Stimulated activated CD4-positive, alpha-beta T cell treated with anti-CD3 and anti-CD28 coated beads, Interleukin-15, amount 100 ng/mL, for 24 hours (primary cell): ENCODE results near the gene ECEL1.
"Not testable (repeated sequence)": the region's sequence is repeated elsewhere in the genome, so short reads cannot be mapped to it uniquely, and the experiment has no call there.

Source experiments
- DNase-seq: peaks from one replicate; pipeline ENCODE4 v3.0.0-alpha.2; 2020

The ECEL1 gene

DNA sequence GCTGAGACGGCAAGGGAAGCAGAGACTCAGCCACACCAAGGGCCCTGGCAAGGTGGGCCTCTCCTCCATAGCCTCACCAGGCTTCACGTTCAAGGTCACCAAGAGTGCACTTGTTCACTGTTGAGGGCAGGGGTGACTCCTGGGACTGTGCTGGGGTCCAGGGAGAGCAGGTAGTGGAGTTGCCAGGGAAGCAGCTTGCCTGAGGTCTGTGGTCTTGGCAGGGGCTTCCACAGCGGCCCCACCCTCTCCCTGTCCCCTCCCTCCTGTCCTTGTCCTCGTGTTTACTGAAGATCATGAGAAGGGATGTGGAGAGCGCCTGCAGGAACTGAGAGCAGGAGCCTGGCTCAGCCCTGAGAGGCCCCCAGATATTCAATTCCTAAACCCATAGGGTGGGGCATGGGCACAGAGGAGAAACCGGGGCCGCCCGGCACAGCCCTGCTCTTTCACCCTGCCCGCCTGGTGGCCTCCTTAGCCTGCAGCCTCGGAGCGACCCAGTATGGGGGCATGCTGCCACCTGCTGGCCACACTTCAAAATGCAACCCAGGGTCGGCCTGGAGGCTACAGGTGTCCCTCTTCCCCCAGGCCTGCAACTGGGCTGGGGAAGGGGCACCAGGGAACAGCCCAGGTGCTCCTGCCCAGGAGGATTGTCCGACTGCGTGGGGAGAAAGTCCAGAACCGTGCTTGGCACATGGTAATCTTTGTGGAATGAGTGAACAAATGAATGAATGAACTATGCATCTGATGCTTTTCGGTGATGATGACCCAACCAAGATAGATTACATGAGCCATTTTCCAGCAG lies 47.2 kb downstream of the ECEL1 start:
- peak; percentile 90 for DNase-seq

GRCh38 chr2:232439758-232440135 lies 47.9 kb downstream of the ECEL1 start:
- DNase-seq: no peak

DNA sequence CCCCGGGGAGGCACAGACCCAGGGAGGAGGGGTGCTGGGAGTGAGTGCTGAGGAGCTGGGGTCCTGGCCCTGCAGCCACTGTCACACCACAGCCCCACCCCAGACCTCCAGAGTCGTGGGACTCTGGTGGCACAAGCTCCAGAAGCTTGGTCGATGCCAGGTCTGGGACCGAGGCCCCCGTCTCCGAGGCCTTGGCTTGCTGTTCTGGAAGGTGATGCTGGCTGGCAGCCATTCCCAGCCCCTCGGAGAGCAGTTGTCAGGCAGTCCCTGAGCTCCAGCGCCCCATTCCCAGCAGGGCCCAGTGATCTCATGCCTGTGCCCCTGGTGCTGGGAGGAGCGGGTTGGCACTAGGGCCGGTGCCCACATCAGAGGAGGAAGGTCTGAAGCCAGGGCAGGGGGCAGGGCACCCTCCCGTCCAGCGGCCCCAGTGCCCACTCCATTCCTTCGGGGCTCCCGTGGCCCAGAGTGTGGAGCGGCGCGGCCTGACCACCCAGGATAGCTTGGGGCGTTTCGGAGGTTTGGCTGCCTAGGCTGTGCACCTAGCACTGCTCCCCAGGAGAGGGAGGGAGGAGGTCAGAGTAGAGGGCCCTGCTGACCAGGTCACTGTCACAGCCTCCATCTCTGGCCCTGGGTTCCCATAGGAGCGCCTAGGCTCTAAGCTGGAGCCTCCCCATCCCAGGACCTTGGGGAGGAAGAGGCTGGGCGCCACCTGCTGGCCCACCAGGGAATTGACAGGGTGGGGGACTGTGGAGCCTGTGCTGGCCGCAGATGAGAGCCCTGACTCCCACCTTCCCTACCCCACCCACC lies 48.5 kb downstream of the ECEL1 start:
- DNase-seq: peak; percentile 58

GRCh38 chr2:232438091-232438490 lies 49.5 kb downstream of the ECEL1 start:
- DNase-seq: no peak

DNA sequence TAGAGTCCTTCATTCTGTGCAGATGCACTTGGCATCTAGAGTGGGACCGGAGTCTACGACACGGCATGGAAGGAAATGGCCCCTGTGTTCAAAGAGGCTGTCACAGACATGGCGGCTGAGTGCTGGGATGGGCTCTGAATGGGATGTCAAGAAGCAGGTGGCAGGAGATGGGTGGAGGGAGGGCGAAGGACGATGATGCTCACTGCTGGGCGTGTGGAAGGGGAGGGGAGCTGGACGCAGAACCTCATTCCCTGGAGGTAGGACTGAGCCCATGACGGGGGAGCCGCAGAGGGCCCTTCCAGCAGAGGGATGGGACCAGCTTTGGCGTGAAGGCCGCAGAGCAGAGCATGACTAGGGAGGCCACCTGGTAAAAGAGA lies 50.5 kb downstream of the ECEL1 start:
- DNase-seq: no peak

GRCh38 chr2:232436381-232437194 lies 51.0 kb downstream of the ECEL1 start:
- no peak for DNase-seq

DNA sequence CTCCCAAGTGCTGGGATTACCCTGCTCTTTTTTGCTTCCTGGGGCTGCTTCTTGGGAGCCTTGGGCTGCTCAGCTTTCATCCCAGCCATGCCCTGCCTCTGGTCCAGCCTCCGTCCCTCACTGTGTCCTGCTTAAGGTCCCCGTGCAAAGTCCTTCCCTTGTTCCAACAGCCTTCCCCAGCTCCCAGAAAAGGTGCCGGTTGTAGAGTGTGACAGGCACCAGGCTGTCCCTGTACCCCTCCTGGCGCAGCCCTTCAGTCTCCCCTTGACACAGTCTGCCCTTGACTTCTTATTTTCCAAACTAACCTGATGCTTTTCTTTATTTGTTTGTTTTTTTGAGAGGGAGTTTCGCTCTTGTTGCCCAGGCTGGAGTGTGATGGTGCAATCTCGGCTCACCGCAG lies 51.8 kb downstream of the ECEL1 start:
- no peak for DNase-seq

- DNase-seq: no peak
These were observed 52.3 kb downstream of the ECEL1 start for GRCh38 chr2:232435375-232435648.

DNA sequence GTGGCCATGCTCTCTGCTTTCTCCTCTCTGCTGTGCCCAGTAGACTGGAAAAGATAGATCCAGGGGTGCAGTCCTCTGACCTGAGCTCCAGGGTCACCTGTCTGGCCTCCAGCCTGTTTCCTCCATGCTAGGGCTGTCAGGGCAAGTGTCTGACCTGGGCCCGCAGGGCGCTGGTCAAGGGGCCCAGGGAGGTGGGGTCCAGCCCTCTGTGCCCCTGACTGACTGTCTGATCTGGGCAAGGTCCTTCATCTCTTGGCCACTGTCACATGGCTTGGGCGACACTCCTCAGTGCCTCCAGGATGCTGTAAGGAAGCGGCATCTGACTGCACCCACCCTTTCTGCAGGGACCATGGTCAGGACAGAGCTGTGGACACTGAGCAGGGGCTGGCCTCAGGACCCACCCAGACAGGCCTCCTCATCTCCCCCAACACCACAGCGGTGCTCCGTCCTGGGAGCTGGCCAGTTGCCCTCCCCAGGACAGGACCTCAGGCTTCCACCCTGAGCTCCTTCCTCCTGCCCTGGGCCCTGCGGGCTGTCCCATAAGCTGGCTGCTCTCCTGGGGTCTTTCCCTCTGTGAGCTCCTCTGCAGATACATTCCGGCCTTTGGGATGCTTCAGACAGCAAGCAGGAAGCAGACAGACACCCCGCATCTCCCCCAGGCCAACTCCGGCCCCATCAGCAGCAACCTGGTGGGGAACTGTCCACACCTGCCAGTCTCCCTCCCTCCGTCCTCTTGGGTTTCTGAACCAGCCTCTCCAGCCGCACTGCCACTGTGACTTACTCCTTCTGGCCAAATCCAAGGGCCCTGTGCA lies 52.9 kb downstream of the ECEL1 start:
- DNase-seq: no peak

- no peak for DNase-seq
These were observed 53.5 kb downstream of the ECEL1 start for GRCh38 chr2:232434091-232434490.

GRCh38 chr2:232433622-232434021 lies 54.0 kb downstream of the ECEL1 start:
- not testable (repeated sequence) for DNase-seq

DNA sequence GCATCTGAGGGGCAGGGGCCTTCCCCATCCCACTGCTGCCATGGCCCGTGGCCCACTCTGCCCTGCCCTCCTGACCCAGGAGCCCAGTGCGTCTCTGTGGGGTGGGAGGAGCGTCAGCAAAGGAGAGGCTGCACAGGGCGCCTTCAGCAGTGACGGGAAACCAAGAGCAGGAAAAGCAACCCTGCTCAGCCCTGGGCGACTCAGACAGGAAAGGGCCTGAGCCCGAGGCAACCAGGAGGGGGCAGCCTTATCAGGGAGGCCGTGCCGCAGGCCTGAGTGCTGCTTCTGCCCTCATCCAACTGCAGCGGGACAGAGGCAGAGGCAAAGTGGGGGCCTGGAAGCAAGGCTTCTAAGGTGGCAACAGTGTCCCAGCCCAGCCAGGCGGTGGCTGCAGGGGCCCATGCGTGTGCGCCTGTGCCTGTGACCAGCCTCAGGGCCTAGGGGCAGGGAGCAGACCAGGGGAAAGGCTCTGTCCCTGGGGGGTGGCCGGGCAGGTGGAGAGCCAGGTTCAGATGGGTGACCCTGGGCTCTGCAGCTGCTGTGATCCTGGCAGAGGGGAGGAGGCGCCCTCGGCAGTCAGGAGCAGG lies 54.9 kb downstream of the ECEL1 start:
- DNase-seq: no peak

GRCh38 chr2:232431705-232432590 lies 55.7 kb downstream of the ECEL1 start:
- no peak for DNase-seq
